WTC11 (cell line): ENCODE data around the gene SERAC1. TPM values are rescaled to one million over a fixed set of nuclear protein-coding genes. Genes with fewer than 3 reads are reported as not detected.

Source experiments
- ATAC-seq: fragments of 200-7000 bp; cut with Tn5 transposase; 2 replicates; pipeline ENCODE4 v1.10.0; 2021; ENCODE audit warnings: mild to moderate bottlenecking, moderate library complexity
- CTCF ChIA-PET: fragments of 300-600 bp; sonication (Branson Sonifier 250); formaldehyde crosslinking; loops from one replicate; lab custom pipeline; 2021; ENCODE audit warnings: antibody characterized with exemption; lab: Charles Lee
- POLR2A ChIA-PET: fragments of 350-600 bp; sonication (Branson Sonifier 250); formaldehyde crosslinking; loops from one replicate; lab custom pipeline; 2021; ENCODE audit warnings: antibody characterized with exemption; lab: Charles Lee
- DNase-seq: peaks from one replicate; pipeline ENCODE4 v3.0.0; 2021; ENCODE audit warnings: low spot score
- H3K27ac Mint-ChIP-seq: 2 replicates; pipeline ENCODE4 v1.8.0; 2021; ENCODE audit warnings: mixed read lengths
- H3K27me3 Mint-ChIP-seq: 2 replicates; pipeline ENCODE4 v1.8.0; 2021; ENCODE audit warnings: low read depth, mild to moderate bottlenecking, moderate library complexity, mixed read lengths
- H3K36me3 Mint-ChIP-seq: 2 replicates; pipeline ENCODE4 v1.8.0; 2021; ENCODE audit warnings: mixed read lengths
- H3K4me1 Mint-ChIP-seq: 2 replicates; pipeline ENCODE4 v1.8.0; 2022; ENCODE audit warnings: mixed read lengths
- H3K4me3 Mint-ChIP-seq: 2 replicates; pipeline ENCODE4 v1.8.0; 2021; ENCODE audit warnings: mild to moderate bottlenecking, moderate library complexity, mixed read lengths
- H3K9me3 Mint-ChIP-seq: 2 replicates; pipeline ENCODE4 v1.8.0; 2021; ENCODE audit warnings: mixed read lengths
- AR ChIP-seq: fragments of 250-450 bp; sonication (Bioruptor Pico); IDR thresholded peaks from 2 replicates; pipeline ENCODE4 v1.9.0; 2021; ENCODE audit warnings: mild to moderate bottlenecking
- ARID4B ChIP-seq: sonication (generic); formaldehyde crosslinking; IDR thresholded peaks from 2 replicates; pipeline ENCODE4 v1.8.0; 2023; ENCODE audit warnings: missing genetic modification reagents, mild to moderate bottlenecking, borderline replicate concordance
- ATF2 ChIP-seq: sonication (generic); formaldehyde crosslinking; IDR thresholded peaks from 2 replicates; pipeline ENCODE4 v1.8.1; 2022; ENCODE audit warnings: low read depth, missing genetic modification reagents, borderline replicate concordance
- CREB1 ChIP-seq: sonication (generic); formaldehyde crosslinking; IDR thresholded peaks from 2 replicates; pipeline ENCODE4 v1.8.0; 2023; ENCODE audit warnings: mild to moderate bottlenecking, missing genetic modification reagents
- EMX1 ChIP-seq: fragments of 250-450 bp; sonication (Bioruptor Pico); IDR thresholded peaks from 2 replicates; pipeline ENCODE4 v1.8.0; 2021; ENCODE audit warnings: mild to moderate bottlenecking
- ESRRA ChIP-seq: sonication (generic); formaldehyde crosslinking; IDR thresholded peaks from 2 replicates; pipeline ENCODE4 v1.8.1; 2022; ENCODE audit warnings: mild to moderate bottlenecking, missing genetic modification reagents, borderline replicate concordance
- ETV6 ChIP-seq: sonication (generic); formaldehyde crosslinking; IDR thresholded peaks from 2 replicates; pipeline ENCODE4 v1.8.1; 2022; ENCODE audit warnings: mild to moderate bottlenecking, missing genetic modification reagents
- FOXJ3 ChIP-seq: sonication (generic); formaldehyde crosslinking; IDR thresholded peaks from 2 replicates; pipeline ENCODE4 v1.9.0; 2021; ENCODE audit warnings: missing genetic modification reagents, mild to moderate bottlenecking, borderline replicate concordance
- GRHL2 ChIP-seq: fragments of 250-450 bp; sonication (Bioruptor Pico); IDR thresholded peaks from 2 replicates; pipeline ENCODE4 v1.8.0; 2022; ENCODE audit warnings: mild to moderate bottlenecking, moderate library complexity; ENCODE audit not compliant: insufficient replicate concordance, severe bottlenecking
- GTF2I ChIP-seq: fragments of 250-450 bp; sonication (Bioruptor Pico); conservative IDR thresholded peaks from 2 replicates; pipeline ENCODE4 v1.4.0; 2021; ENCODE audit warnings: mild to moderate bottlenecking
- JUN ChIP-seq: sonication (generic); formaldehyde crosslinking; IDR thresholded peaks from 2 replicates; pipeline ENCODE4 v1.8.0; 2023; ENCODE audit warnings: mild to moderate bottlenecking, missing genetic modification reagents
- KAT7 ChIP-seq: sonication (generic); formaldehyde crosslinking; IDR thresholded peaks from 2 replicates; pipeline ENCODE4 v1.8.1; 2023; ENCODE audit warnings: missing genetic modification reagents, mild to moderate bottlenecking, borderline replicate concordance
- MLX ChIP-seq: sonication (generic); formaldehyde crosslinking; IDR thresholded peaks from 2 replicates; pipeline ENCODE4 v1.8.1; 2023; ENCODE audit warnings: mild to moderate bottlenecking, missing genetic modification reagents, moderate library complexity
- RORB ChIP-seq: fragments of 250-450 bp; sonication (Bioruptor Pico); IDR thresholded peaks from 2 replicates; pipeline ENCODE4 v1.9.0; 2021; ENCODE audit warnings: mild to moderate bottlenecking
- TP53 ChIP-seq: sonication (generic); formaldehyde crosslinking; IDR thresholded peaks from 2 replicates; pipeline ENCODE4 v1.8.1; 2023; ENCODE audit warnings: mild to moderate bottlenecking, missing genetic modification reagents
- ZNF232 ChIP-seq: sonication (generic); formaldehyde crosslinking; IDR thresholded peaks from 2 replicates; pipeline ENCODE4 v1.8.0; 2022; ENCODE audit warnings: mild to moderate bottlenecking, missing genetic modification reagents
- ZNF263 ChIP-seq: sonication (generic); formaldehyde crosslinking; IDR thresholded peaks from 2 replicates; pipeline ENCODE4 v1.8.1; 2022; ENCODE audit warnings: low read depth, mild to moderate bottlenecking, moderate library complexity, missing genetic modification reagents
- ZNF317 ChIP-seq: sonication (generic); formaldehyde crosslinking; IDR thresholded peaks from 2 replicates; pipeline ENCODE4 v1.8.1; 2023; ENCODE audit warnings: low read depth, mild to moderate bottlenecking, moderate library complexity, missing genetic modification reagents, borderline replicate concordance
- ZNF396 ChIP-seq: fragments of 250-450 bp; sonication (Bioruptor Pico); IDR thresholded peaks from 2 replicates; pipeline ENCODE4 v1.8.0; 2021; ENCODE audit warnings: mild to moderate bottlenecking, moderate library complexity, borderline replicate concordance
- ZNF416 ChIP-seq: fragments of 250-450 bp; sonication (Bioruptor Pico); IDR thresholded peaks from 2 replicates; pipeline ENCODE4 v1.9.0; 2021; ENCODE audit warnings: mild to moderate bottlenecking, inconsistent platforms
- ZNF423 ChIP-seq: fragments of 250-450 bp; sonication (Bioruptor Pico); IDR thresholded peaks from 2 replicates; pipeline ENCODE4 v2.1.2; 2022; ENCODE audit warnings: mild to moderate bottlenecking, moderate library complexity
- ZSCAN18 ChIP-seq: fragments of 250-450 bp; sonication (Bioruptor Pico); IDR thresholded peaks from 2 replicates; pipeline ENCODE4 v2.1.2; 2022; ENCODE audit warnings: mild to moderate bottlenecking, moderate library complexity
- total RNA-seq: library from RNA; stranded (reverse); gene quantifications from 3 replicates; pipeline ENCODE4 v1.2.3, GENCODE V29; 2021

Gene SERAC1
- total RNA-seq, 1 experiment from 2014 or later = 14.1 TPM

- no peak for TF ChIP-seq ESRRA (CRISPR knock-in tag)
- no peak for TF ChIP-seq ZSCAN18 (CRISPR knock-in tag)
- no peak for TF ChIP-seq ZNF317 (CRISPR knock-in tag)
- TF ChIP-seq KAT7 (CRISPR knock-in tag) = no peak
- TF ChIP-seq ZNF423 (CRISPR knock-in tag) = no peak
- no peak for TF ChIP-seq CREB1
- no peak for TF ChIP-seq ETV6
- TF ChIP-seq ZNF232 (CRISPR knock-in tag) = no peak
These were observed 23.7 kb upstream of the SERAC1 start (continued) for GRCh38 chr6:158191761-158192160.

- peaks cover 12% of the 10 kb centered on the region for H3K9me3 Mint-ChIP-seq
- POLR2A ChIA-PET = no interaction called here
- ATAC-seq = no peak
- H3K4me3 Mint-ChIP-seq = no peak overlapping the region
- H3K36me3 Mint-ChIP-seq = peaks cover 11% of the 10 kb centered on the region
- no peak for DNase-seq
- peaks cover 31% of the 10 kb centered on the region for H3K4me1 Mint-ChIP-seq
- TF ChIP-seq ZNF416 (CRISPR knock-in tag) (no peak), FOXJ3 (CRISPR knock-in tag) (no peak), ZNF317 (CRISPR knock-in tag) (no peak), ZNF263 (CRISPR knock-in tag) (no peak), GRHL2 (CRISPR knock-in tag) (no peak), ZNF396 (CRISPR knock-in tag) (no peak), TP53 (no peak), AR (CRISPR knock-in tag) (no peak), GTF2I (CRISPR knock-in tag) (no peak), ATF2 (CRISPR knock-in tag) (no peak), MLX (CRISPR knock-in tag) (no peak), ZNF423 (CRISPR knock-in tag) (no peak), JUN (no peak), CREB1 (no peak), EMX1 (CRISPR knock-in tag) (no peak), RORB (CRISPR knock-in tag) (no peak), ARID4B (CRISPR knock-in tag) (no peak)
- no peak overlapping the region for H3K27ac Mint-ChIP-seq
- CTCF ChIA-PET = no interaction called here
- H3K27me3 Mint-ChIP-seq = no peaks in the 10 kb centered on the region
These were observed 23.0 kb upstream of the SERAC1 start for GRCh38 chr6:158191032-158191431.
